ENCODE measurements around the gene EPB41L1. TPM values are rescaled to one million over a fixed set of nuclear protein-coding genes. Genes with fewer than 3 reads are reported as not detected.

Gene EPB41L1
- total RNA-seq, 1 experiment from 2014 or later = 42.1 TPM

DNA sequence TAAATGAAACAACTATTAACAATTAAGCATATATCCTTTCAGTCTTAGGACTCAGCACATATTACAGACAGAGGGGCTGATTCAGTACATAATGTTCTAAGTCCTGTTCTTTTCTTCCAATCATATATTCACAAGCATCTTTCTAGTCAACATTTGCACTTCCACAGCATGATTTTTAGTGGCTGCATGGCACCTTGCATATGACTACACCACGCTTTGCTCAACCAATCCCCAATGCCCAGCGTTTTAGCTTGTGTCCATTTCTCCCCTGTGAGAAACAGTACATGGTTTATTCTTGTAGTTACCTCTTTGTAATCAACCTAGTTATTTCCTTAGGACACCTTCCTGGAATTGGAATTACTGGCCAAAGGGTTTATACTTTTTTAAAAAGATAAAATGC, 115.0 kb downstream of the EPB41L1 start:
- Histone ChIP-seq H3K4me3 (replicated peaks in 1 of 2; ENCODE audit: low read depth in 1 of 2, low read length in 2 of 2) (no peak overlapping the region), H3K79me2 (ENCODE audit: insufficient read depth, low read length) (no peaks in the 10 kb centered on the region), H3K9ac (ENCODE audit: low read length) (no peak overlapping the region), H3K36me3 (ENCODE audit: control insufficient read depth in 1 of 2, insufficient read depth in 2 of 2, low read length in 2 of 2) (no peaks in the 10 kb centered on the region), H3K9me2 (ENCODE audit: insufficient read depth) (no peaks in the 10 kb centered on the region), H3K4me2 (ENCODE audit: low read length) (no peak overlapping the region), H3K27me3 (ENCODE audit: insufficient read depth, low read length) (no peaks in the 10 kb centered on the region), H3K9me3 (ENCODE audit: control insufficient read depth in 1 of 2, insufficient read depth in 1 of 2, low read depth in 1 of 2, low read length in 2 of 2) (no peaks in the 10 kb centered on the region), H4K20me1 (ENCODE audit: insufficient read depth) (no peaks in the 10 kb centered on the region), H3K4me1 (ENCODE audit: control insufficient read depth in 1 of 2, insufficient read depth in 2 of 2, low read length in 2 of 2) (no peaks in the 10 kb centered on the region), H3K27ac (ENCODE audit: low read depth, low read length) (no peak overlapping the region), H2AFZ (ENCODE audit: low read depth, low read length, poor library complexity, severe bottlenecking) (no peak overlapping the region)
- no TSS peak for BruUV-seq (replicated peaks)
- TF ChIP-seq EGR1 (IDR thresholded peaks at IDR 0.05; ENCODE audit: low read depth) (no peak), POLR2AphosphoS5 (IDR thresholded peaks at IDR 0.05; ENCODE audit: low read depth, low read length) (no peak), YY1 (IDR thresholded peaks at IDR 0.05; ENCODE audit: extremely low read depth, insufficient replicate concordance, low read depth, low read length) (no peak), RAD21 (IDR thresholded peaks at IDR 0.05; ENCODE audit: low read depth) (no peak), EZH2 (IDR thresholded peaks at IDR 0.05) (no peak), FOSL1 (IDR thresholded peaks at IDR 0.05; ENCODE audit: low read depth) (no peak), EZH2phosphoT487 (IDR thresholded peaks at IDR 0.05; ENCODE audit: borderline replicate concordance) (no peak), CEBPB (IDR thresholded peaks at IDR 0.05; ENCODE audit: low read depth) (no peak), JUND (IDR thresholded peaks at IDR 0.05) (no peak), POLR2A (IDR thresholded peaks at IDR 0.05; ENCODE audit: borderline replicate concordance, extremely low read depth, insufficient read depth, insufficient read length) (no peak)
- TF ChIP-seq, protein P1, sequence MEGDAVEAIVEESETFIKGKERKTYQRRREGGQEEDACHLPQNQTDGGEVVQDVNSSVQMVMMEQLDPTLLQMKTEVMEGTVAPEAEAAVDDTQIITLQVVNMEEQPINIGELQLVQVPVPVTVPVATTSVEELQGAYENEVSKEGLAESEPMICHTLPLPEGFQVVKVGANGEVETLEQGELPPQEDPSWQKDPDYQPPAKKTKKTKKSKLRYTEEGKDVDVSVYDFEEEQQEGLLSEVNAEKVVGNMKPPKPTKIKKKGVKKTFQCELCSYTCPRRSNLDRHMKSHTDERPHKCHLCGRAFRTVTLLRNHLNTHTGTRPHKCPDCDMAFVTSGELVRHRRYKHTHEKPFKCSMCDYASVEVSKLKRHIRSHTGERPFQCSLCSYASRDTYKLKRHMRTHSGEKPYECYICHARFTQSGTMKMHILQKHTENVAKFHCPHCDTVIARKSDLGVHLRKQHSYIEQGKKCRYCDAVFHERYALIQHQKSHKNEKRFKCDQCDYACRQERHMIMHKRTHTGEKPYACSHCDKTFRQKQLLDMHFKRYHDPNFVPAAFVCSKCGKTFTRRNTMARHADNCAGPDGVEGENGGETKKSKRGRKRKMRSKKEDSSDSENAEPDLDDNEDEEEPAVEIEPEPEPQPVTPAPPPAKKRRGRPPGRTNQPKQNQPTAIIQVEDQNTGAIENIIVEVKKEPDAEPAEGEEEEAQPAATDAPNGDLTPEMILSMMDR (IDR thresholded peaks at IDR 0.05 in 2 of 3, conservative IDR thresholded peaks at IDR 0.05 in 1 of 3; ENCODE audit: borderline replicate concordance in 1 of 3, insufficient read depth in 1 of 3, low read depth in 2 of 3, low read length in 2 of 3) = no peak
- TF ChIP-seq, protein P2, sequence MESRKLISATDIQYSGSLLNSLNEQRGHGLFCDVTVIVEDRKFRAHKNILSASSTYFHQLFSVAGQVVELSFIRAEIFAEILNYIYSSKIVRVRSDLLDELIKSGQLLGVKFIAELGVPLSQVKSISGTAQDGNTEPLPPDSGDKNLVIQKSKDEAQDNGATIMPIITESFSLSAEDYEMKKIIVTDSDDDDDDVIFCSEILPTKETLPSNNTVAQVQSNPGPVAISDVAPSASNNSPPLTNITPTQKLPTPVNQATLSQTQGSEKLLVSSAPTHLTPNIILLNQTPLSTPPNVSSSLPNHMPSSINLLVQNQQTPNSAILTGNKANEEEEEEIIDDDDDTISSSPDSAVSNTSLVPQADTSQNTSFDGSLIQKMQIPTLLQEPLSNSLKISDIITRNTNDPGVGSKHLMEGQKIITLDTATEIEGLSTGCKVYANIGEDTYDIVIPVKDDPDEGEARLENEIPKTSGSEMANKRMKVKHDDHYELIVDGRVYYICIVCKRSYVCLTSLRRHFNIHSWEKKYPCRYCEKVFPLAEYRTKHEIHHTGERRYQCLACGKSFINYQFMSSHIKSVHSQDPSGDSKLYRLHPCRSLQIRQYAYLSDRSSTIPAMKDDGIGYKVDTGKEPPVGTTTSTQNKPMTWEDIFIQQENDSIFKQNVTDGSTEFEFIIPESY (IDR thresholded peaks at IDR 0.05; ENCODE audit: extremely low read depth, insufficient replicate concordance, low read length) = no peak
- TF ChIP-seq, protein P3, sequence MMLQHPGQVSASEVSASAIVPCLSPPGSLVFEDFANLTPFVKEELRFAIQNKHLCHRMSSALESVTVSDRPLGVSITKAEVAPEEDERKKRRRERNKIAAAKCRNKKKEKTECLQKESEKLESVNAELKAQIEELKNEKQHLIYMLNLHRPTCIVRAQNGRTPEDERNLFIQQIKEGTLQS (IDR thresholded peaks at IDR 0.05) = no peak
- intact Hi-C loops (cut with micrococcal nuclease) = no loop called here
- ChIA-PET RAD21 (ENCODE audit: low non-redundant PET in 1 of 2, low total read pairs in 2 of 2, uncharacterized antibody in 2 of 2, unreplicated experiment in 2 of 2) (no interaction called here), CTCF (interaction anchor here (1.6 kb wide), 1 partner anchor 130 kb away, joined by 5 read pairs; no protein-coding TSS in a partner anchor), POLR2A (no interaction called here)
- no peak for ATAC-seq
- DNase-seq (ENCODE audit: low read depth, low spot score) = no peak
